Upper lobe of left lung (tissue), 6 donors: ENCODE results near the gene RIN3. TPM values are rescaled to one million over a fixed set of nuclear protein-coding genes. Genes with fewer than 3 reads are reported as not detected.
"Not testable (repeated sequence)": the region's sequence is repeated elsewhere in the genome, so short reads cannot be mapped to it uniquely, and the experiment has no call there.

ENCODE experiments used
- ATAC-seq, 2 donors: fragments of 200-7000 bp; cut with Tn5 transposase; one replicate each; pipeline ENCODE4 v1.9.1; 2022; ENCODE audit warnings: mild to moderate bottlenecking in 2 of 2, moderate library complexity in 2 of 2; ENCODE audit not compliant: low FRiP score in 2 of 2
- DNase-seq, 2 donors: peaks; one replicate each; pipeline ENCODE4 v3.0.0-alpha.2; 2019 to 2020
- H3K27ac ChIP-seq, 4 donors: fragments of 200-600 bp; sonication (generic); one replicate each; pipeline ENCODE4 v1.5.1; 2016 to 2019
- H3K27me3 ChIP-seq, 4 donors: fragments of 200-600 bp; sonication (generic); one replicate each; pipeline ENCODE4 v1.5.1; 2017 to 2019
- H3K36me3 ChIP-seq, 4 donors: fragments of 200-600 bp; sonication (generic); one replicate each; pipeline ENCODE4 v1.5.1; 2016 to 2019
- H3K4me1 ChIP-seq, 4 donors: fragments of 200-600 bp; sonication (generic); one replicate each; pipeline ENCODE4 v1.5.1; 2018 to 2019
- H3K4me3 ChIP-seq, 4 donors: fragments of 200-600 bp; sonication (generic); one replicate each; pipeline ENCODE4 v1.5.1; 2017 to 2019; ENCODE audit warnings: mild to moderate bottlenecking in 2 of 4, moderate library complexity in 1 of 4
- H3K9me3 ChIP-seq, 4 donors: fragments of 200-600 bp; sonication (generic); one replicate each; pipeline ENCODE4 v1.5.1; 2018 to 2019
- CTCF ChIP-seq, 6 experiments: fragments of 450-650 bp in 4 of 6; fragments of 200-600 bp in 2 of 6; sonication (generic) in 2 of 6; IDR thresholded peaks; one replicate each; pipeline ENCODE4 v1.5.1; 2016 to 2019; ENCODE audit warnings: antibody characterized with exemption in 6 of 6
- EP300 ChIP-seq, 4 donors: sonication (generic); formaldehyde crosslinking; IDR thresholded peaks; one replicate each; pipeline ENCODE4 v1.5.1; 2017; ENCODE audit warnings: antibody characterized with exemption in 4 of 4, control low read depth in 2 of 4
- POLR2A ChIP-seq, 4 donors: fragments of 450-650 bp; IDR thresholded peaks; one replicate each; pipeline ENCODE4 v1.5.1; 2016 to 2017; ENCODE audit warnings: antibody characterized with exemption in 4 of 4, mild to moderate bottlenecking in 2 of 4
- POLR2AphosphoS5 ChIP-seq, 2 donors: sonication (generic); formaldehyde crosslinking; IDR thresholded peaks; one replicate each; pipeline ENCODE4 v1.5.1; 2017; ENCODE audit warnings: antibody characterized with exemption in 2 of 2
- WGBS, 2 donors: methylation state at CpG; one replicate each; pipeline ENCODE4 v1.1.5; 2017 to 2018; 5-methylcytosine and 5-hydroxymethylcytosine counted together
- total RNA-seq, 6 donors: library from RNA; depleted of rRNA in 4 of 6; stranded (reverse); fragments of >200 nt in 4 of 6; gene quantifications; one replicate each; pipeline versions ENCODE4 v1.1.0 to v1.2.1, GENCODE V29; 2016 to 2021
- donor health status: DM: no; HTN: no; CAD: no; lungs with moderate emphysema.
- donor health status: DM: no; HTN: yes; CAD: no; lungs with severe emphysema.

RIN3 gene
- total RNA-seq, 6 donors from 2014 or later = 19.0 to 88.0 (median 59.7) TPM

GRCh38 chr14:92534932-92535643 is 21.5 kb downstream of the RIN3 start:
- WGBS, 2 donors = 54 to 65% methylated on average over 17 of the region's 17 CpGs

GRCh38 chr14:92536231-92536630 is 22.6 kb downstream of the RIN3 start:
- H3K36me3 ChIP-seq, ATAC-seq, H3K9me3 ChIP-seq, H3K4me3 ChIP-seq, H3K27ac ChIP-seq, H3K27me3 ChIP-seq, DNase-seq: not testable (repeated sequence)
- 69 to 77% methylated on average over 8 of the region's 8 CpGs for WGBS, 2 donors
- H3K4me1 ChIP-seq = peaks cover 43 to 53% (median 47%) of the 10 kb centered on the region in 4 donors

More at GRCh38 chr14:92534932-92535643, 21.5 kb downstream of the RIN3 start:
- Histone ChIP-seq H3K9me3 (no peaks in the 10 kb centered on the region), H3K27ac (peak overlapping the region in 1 of 4 donors; percentile 2), H3K4me3 (no peak overlapping the region), H3K27me3 (no peaks in the 10 kb centered on the region), H3K4me1 (peaks cover 41 to 48% (median 43%) of the 10 kb centered on the region in 4 donors), H3K36me3 (no peaks in the 10 kb centered on the region)
- TF ChIP-seq POLR2AphosphoS5 (IDR thresholded peaks at IDR 0.05) = no peak
- TF ChIP-seq POLR2A (IDR thresholded peaks at IDR 0.05) = no peak
- no peak for TF ChIP-seq CTCF (IDR thresholded peaks at IDR 0.05)
- TF ChIP-seq EP300 (IDR thresholded peaks at IDR 0.05) = no peak
- DNase-seq (no peak), ATAC-seq (no peak)

- Histone ChIP-seq H3K27me3 (no peaks in the 10 kb centered on the region), H3K36me3 (no peaks in the 10 kb centered on the region), H3K9me3 (no peaks in the 10 kb centered on the region), H3K4me3 (no peak overlapping the region), H3K27ac (peak overlapping the region; percentile 25 to 92 (median 82)), H3K4me1 (peaks cover 26 to 38% (median 33%) of the 10 kb centered on the region in 4 donors)
- TF ChIP-seq POLR2AphosphoS5 (IDR thresholded peaks at IDR 0.05) (no peak), POLR2A (IDR thresholded peaks at IDR 0.05) (no peak), EP300 (IDR thresholded peaks at IDR 0.05) (no peak), CTCF (IDR thresholded peaks at IDR 0.05) (no peak)
- 80 to 81% methylated on average over 6 of the region's 6 CpGs for WGBS, 2 donors
- ATAC-seq (no peak), DNase-seq (no peak)
Observed at GRCh38 chr14:92538412-92538985, 24.9 kb downstream of the RIN3 start.

GRCh38 chr14:92539419-92539818 is 25.8 kb downstream of the RIN3 start:
- Histone ChIP-seq H3K27me3 (no peaks in the 10 kb centered on the region), H3K4me3 (no peak overlapping the region), H3K4me1 (peaks cover 26 to 38% (median 33%) of the 10 kb centered on the region in 4 donors), H3K27ac (peak overlapping the region; percentile 75 to 92 (median 82)), H3K9me3 (no peaks in the 10 kb centered on the region), H3K36me3 (no peaks in the 10 kb centered on the region)
- WGBS, 2 donors = 91 to 93% methylated on average over 3 of the region's 3 CpGs
- no peak for TF ChIP-seq POLR2AphosphoS5 (IDR thresholded peaks at IDR 0.05)
- TF ChIP-seq EP300 (IDR thresholded peaks at IDR 0.05) = no peak
- no peak for TF ChIP-seq POLR2A (IDR thresholded peaks at IDR 0.05)
- TF ChIP-seq CTCF (IDR thresholded peaks at IDR 0.05) = no peak
- DNase-seq = no peak
- no peak for ATAC-seq

- Histone ChIP-seq H3K4me1 (peaks cover 26 to 38% (median 33%) of the 10 kb centered on the region in 4 donors), H3K27me3 (no peaks in the 10 kb centered on the region), H3K36me3 (no peaks in the 10 kb centered on the region), H3K27ac (peak overlapping the region; percentile 75 to 92 (median 82)), H3K9me3 (no peaks in the 10 kb centered on the region), H3K4me3 (no peak overlapping the region)
- WGBS, 2 donors = 49 to 73% methylated on average over 9 to 12 of the region's 12 CpGs
- peak; percentile 59 to 60 for ATAC-seq
- peak in 1 of 2 donors; percentile 63 for DNase-seq
- TF ChIP-seq POLR2A (IDR thresholded peaks at IDR 0.05) (no peak), EP300 (IDR thresholded peaks at IDR 0.05) (no peak), POLR2AphosphoS5 (IDR thresholded peaks at IDR 0.05) (peak in 1 of 2 donors; percentile 7), CTCF (IDR thresholded peaks at IDR 0.05) (no peak)
Observed at GRCh38 chr14:92539875-92540274, 26.3 kb downstream of the RIN3 start.
